Urothelium cell line (cell line): ENCODE data around the gene SPDEF.

Source experiments
- DNase-seq: peaks from one replicate; pipeline ENCODE4 v3.0.0; 2011; ENCODE audit warnings: low spot score, mixed read lengths
- FAIRE-seq: peaks from 2 replicates; lab custom pipeline; 2011; peaks lifted over from hg19 to GRCh38; lab: Jason Lieb, UNC

The SPDEF gene

DNA sequence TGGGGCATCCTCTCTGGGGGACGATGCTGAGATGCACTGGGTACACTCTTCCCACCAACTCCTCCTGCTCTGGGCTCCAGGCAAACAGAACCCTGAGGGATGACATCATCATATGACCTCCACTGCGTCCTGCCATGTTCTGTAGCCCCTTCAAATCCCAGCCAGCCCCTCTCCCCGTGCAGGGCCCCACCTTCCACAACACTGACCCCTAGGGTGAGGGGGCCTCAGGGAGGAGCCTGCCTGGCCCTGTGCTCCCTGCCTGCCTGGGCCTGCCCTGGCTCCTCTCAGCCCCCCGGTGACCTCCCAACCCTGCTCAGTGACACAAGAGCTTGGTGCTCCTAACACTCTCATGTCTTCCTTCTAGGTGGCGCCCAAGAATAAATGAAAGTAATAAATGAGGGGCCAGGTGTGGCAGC, 9.6 kb upstream of the SPDEF start:
- FAIRE-seq = no peak
- DNase-seq = no peak

DNA sequence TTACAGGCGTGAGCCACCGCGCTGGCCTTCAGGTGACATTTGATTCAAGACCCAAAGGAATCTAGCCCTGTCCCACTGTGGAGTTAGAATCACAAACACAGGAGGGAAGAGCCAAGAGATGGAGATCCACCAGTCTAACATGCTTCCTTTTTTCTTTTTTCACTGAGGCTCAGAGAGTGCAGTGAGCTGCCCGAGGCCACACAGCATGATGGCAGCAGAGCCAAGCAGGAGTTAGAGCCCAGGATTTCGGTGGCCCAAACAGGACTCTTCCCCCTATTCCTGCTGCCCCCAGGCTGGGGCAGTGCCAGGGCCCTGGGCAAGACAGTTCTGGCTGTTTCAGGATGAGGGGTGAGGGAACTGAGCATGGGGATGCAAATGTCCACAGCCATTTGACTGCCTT, 8.1 kb upstream of the SPDEF start:
- FAIRE-seq = no peak
- no peak for DNase-seq

GRCh38 chr6:34563513-34563870, 7.4 kb upstream of the SPDEF start:
- FAIRE-seq = no peak
- DNase-seq = no peak

GRCh38 chr6:34562861-34563512, 6.9 kb upstream of the SPDEF start:
- no peak for DNase-seq
- FAIRE-seq = no peak

- FAIRE-seq = no peak
- no peak for DNase-seq
These were observed 6.2 kb upstream of the SPDEF start for GRCh38 chr6:34562350-34562749.

DNA sequence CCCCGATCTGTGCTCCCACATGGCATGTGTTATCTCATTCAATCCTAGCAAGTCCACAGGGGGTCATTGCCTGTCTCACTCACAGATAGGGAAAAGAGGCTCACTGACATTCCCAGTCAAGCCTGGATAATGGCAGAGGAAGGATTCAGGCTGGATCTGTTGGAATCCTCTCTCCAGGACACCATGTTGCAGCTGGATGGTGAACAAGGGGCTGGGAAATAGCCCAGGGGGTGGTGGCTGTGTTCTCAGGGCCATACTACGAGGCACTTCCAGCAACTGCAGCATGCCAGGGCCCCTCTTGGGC, 5.0 kb upstream of the SPDEF start:
- no peak for FAIRE-seq
- DNase-seq = no peak

- no peak for FAIRE-seq
These were observed 4.5 kb upstream of the SPDEF start for GRCh38 chr6:34560366-34561226.

GRCh38 chr6:34559651-34560365, 3.7 kb upstream of the SPDEF start:
- DNase-seq (no peak), FAIRE-seq (no peak)

More at GRCh38 chr6:34560366-34561226, 4.5 kb upstream of the SPDEF start:
- no peak for DNase-seq

GRCh38 chr6:34558172-34558714, 2.1 kb upstream of the SPDEF start:
- FAIRE-seq (no peak), DNase-seq (no peak)

DNA sequence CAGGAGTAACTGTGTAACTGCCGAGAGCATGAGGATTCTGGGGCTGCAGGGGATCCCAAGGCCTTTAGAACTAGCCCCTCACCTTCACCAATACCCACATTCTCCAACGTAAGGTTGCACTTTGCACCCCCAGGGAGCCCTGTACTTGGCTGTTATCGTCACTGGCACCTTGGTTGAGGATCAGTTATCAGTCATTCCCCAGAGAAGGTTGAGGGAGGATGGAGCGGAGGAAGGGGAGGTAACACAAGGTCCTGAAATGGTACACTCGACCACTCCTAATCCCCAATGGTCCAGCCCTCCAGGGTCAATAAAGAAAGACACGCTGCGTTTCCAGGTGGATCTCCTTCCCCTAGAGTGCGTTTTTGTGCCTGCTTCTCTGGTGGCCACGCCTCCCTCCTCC, 1.1 kb upstream of the SPDEF start:
- DNase-seq = no peak

DNA sequence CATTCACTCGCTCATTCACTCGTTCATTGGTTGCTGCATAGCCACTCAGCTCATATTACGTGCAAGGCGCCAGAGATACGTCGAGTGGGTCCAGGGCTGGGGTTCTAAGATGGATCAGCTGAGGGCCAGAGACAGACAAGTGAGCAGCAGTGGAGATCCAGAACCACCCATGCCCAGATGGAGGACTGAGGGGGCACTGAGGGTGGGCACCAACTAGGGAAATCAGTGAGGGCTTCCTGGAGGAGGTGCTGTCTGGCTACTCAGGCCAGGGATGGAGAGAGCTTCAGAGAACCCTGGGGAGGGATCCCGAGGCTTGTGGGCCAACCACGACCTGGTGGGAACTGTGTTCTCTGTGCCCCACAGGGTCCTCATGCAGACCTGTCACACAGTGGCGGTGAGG, 364 bp upstream of the SPDEF start:
- no peak for FAIRE-seq
- no peak for DNase-seq

More for the DNA sequence above, 1.1 kb upstream of the SPDEF start:
- FAIRE-seq = no peak

- DNase-seq (no peak), FAIRE-seq (no peak)
These were observed 801 bp downstream of the SPDEF start for GRCh38 chr6:34555328-34555727.

DNA sequence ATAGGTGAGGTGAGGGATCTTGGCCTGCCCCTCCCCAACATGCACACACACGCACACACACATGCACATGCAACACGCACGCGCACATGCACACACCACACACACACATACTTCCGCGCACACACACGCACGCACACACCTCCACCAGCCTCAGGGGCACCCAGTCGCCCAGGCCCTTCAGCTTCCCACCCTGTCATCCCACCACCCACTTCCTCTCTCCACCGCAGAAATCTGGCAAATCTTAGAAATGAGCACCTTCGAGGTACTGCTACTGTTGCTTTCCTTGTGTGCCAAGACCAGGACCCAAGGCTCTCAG, 1.2 kb downstream of the SPDEF start:
- FAIRE-seq = no peak
- no peak for DNase-seq

GRCh38 chr6:34554291-34555006, 1.7 kb downstream of the SPDEF start:
- FAIRE-seq (no peak), DNase-seq (no peak)

- peak; percentile 23 for DNase-seq
- no peak for FAIRE-seq
These were observed 2.4 kb downstream of the SPDEF start for GRCh38 chr6:34553750-34554149.

GRCh38 chr6:34553146-34553545, 3.0 kb downstream of the SPDEF start:
- FAIRE-seq (no peak), DNase-seq (no peak)

DNA sequence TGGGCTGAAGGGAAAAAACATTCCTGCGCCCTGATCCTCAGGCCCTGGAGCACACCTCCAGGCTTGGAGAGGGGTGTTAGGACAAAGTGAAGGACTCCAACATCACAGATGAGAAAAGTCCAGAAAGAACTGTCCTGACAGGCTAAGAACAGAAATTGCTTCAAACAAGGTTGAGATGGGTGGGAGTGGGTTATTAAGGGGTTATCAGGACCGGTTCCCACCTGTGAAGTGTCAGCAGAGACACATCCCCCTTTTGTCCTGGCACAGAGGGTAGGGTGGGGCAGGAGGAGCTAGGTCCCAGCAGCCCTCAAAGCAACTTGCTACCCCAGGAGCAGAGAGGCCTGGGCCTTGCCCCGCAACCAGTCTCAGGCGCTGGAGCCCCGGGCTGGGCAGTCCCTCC, 3.5 kb downstream of the SPDEF start:
- FAIRE-seq (no peak), DNase-seq (no peak)

- FAIRE-seq (no peak), DNase-seq (no peak)
These were observed 4.4 kb downstream of the SPDEF start for GRCh38 chr6:34551720-34552119.

DNA sequence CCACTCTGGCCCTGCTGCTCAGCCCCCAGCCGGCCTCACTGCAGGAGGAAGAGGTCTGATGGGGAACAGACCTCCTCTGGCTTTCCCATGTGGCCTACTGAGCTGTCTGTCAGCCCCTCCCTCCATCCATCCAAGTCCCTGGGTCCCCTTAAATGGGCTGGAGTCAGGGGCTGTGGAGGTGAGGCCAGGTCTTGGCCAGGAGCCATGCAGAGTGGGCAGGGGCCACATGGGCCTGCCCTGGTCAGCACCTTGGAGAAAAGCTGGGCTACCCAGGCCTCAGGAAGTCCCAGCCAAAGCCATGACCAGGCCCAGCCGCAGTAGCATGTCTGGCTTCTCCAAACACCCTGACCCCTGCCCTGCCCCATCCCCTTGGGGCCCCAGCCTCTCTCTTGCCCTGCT, 6.3 kb downstream of the SPDEF start:
- FAIRE-seq = no peak

DNA sequence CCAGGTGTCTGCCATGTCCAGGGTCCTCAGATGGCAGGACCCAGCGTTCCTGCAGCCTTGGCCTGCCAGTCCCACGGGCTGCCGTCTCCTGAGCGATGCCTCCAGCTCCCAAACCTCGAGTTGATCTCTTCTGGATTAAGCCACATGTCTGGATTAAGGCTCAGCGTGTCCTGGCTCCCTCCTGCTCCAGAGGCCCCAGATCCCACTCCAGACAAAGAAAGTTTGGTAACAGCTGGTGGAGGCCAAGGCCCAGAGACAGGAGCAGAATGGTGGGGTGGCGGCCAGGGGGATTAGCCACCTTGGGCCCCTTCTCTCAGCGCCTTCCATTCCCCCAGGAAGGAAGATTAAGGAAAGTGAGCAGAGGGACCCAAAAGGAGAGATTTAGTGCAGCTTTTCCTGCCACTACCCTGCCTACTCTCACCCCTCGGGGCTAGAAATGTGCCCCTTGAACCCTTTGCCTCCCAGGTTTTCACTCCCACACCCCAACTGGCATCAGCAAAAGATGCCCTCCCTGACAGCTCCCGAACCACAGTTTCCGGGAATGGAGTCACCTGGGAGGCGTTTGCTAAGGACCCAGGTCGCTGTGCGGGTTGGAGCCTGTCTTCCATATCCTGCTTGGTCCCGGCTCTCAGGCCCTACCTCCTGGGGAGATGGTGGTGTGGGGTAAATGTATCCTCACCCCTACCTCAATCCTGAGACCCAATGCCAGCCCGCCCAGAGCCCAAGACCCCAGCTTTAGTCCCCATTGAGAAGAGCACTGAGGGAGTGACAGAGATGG, 6.9 kb downstream of the SPDEF start:
- no peak for FAIRE-seq
- DNase-seq = no peak

More for the DNA sequence above, 6.3 kb downstream of the SPDEF start:
- no peak for DNase-seq
